KOPT-K1 (cell line): Measurements from ENCODE around the gene RFX4.
"Not testable (repeated sequence)": the region's sequence is repeated elsewhere in the genome, so short reads cannot be mapped to it uniquely, and the experiment has no call there.

Experiments
- H3K27ac ChIP-seq: fragments of 200-600 bp; sonication (generic); 2 replicates; pipeline ENCODE4 v1.5.1; 2016; ENCODE audit warnings: antibody characterized with exemption, mild to moderate bottlenecking, low read depth, low read length; ENCODE audit not compliant: poor library complexity, severe bottlenecking
- H3K36me3 ChIP-seq: fragments of 200-600 bp; sonication (generic); 2 replicates; pipeline ENCODE4 v1.5.1; 2017; ENCODE audit warnings: antibody characterized with exemption, mild to moderate bottlenecking, low read length, moderate library complexity; ENCODE audit not compliant: insufficient read depth
- H3K9me3 ChIP-seq: fragments of 200-600 bp; sonication (generic); 2 replicates; pipeline ENCODE4 v1.5.1; 2017; ENCODE audit warnings: antibody characterized with exemption, low read length, mild to moderate bottlenecking; ENCODE audit not compliant: insufficient read depth, poor library complexity, severe bottlenecking

RFX4 gene

DNA sequence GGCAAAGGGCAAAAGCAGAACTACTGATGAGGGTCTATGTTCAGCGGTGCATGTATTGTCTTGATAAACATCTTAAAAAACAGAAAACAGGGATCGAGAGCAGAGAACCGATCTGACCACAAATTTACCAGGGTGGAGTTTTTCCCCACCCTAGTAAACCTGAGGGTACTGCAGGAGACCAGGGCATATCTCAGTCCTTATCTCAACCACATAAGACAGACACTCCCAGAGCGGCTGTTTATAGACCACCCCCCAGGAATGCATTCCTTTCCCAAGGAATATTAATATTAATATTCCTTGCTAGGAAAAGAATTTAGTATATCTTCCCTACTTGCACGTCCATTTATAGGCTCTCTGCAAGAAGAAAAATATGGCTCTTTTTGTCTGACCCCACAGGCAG, 37.8 kb downstream of the RFX4 start:
- H3K27ac ChIP-seq, H3K36me3 ChIP-seq: not testable (repeated sequence)
- peaks cover 28% of the 10 kb centered on the region for H3K9me3 ChIP-seq

DNA sequence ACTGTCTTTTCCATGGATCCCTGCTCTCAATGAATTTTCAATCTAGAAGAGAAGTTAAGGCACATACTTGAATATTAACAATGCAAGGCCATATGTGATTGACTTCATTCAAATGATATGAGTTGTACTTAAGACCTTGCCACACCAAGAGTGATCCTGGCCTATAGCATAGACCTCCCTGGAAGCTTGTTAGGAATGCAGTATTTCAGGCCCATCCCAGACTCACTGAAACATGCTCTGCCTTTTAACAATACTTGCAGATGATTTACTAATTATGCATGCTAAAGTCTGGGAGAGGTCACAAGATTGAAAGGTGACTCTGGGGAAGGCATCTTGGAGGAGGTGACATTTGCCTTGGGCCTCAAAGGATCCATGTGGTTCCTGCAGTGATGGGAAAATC, 43.2 kb downstream of the RFX4 start:
- Histone ChIP-seq H3K27ac (no peak overlapping the region), H3K9me3 (peaks cover 9% of the 10 kb centered on the region), H3K36me3 (no peaks in the 10 kb centered on the region)

DNA sequence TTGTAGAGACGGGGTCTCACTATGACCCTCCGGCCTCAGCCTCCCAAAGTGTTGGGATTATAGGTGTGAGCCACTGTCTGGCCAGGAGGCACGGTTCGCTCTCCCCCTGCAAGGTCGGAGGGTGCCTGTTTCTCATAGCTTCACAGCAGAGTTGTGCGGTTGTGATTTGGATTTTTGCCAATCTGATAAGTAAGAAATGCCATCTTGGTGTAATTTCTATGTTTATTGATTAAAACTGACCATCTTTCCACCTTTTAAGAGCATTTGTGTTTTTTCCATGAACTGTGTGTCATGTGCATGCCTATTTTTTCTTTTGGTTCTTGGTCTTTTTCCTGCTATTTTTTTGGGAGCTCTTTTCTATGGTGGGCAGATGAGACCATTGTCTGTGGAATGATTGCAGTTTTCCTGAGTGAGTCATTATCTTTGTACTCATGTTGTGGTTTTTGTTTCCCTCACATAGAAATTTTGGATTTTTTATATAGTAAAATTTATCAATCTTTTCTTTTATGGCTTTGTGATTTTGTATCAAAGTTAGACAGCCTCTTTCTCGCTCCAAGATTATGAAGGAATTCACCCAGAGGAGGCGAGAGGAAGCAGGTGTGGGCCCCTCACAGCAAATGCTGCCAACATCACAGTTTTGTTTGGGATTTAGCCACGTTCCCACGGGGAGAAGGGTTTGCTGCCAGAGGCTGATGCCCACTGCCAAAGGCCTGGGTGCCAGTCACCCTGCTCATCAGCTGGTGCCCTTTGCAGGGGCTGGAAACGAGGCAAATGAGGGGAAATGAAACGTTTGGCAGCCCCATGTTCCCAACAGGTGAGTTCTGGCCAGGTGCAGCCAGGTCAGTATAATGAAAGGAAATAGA, 47.2 kb downstream of the RFX4 start:
- Histone ChIP-seq H3K9me3 (no peaks in the 10 kb centered on the region), H3K36me3 (no peaks in the 10 kb centered on the region), H3K27ac (no peak overlapping the region)

DNA sequence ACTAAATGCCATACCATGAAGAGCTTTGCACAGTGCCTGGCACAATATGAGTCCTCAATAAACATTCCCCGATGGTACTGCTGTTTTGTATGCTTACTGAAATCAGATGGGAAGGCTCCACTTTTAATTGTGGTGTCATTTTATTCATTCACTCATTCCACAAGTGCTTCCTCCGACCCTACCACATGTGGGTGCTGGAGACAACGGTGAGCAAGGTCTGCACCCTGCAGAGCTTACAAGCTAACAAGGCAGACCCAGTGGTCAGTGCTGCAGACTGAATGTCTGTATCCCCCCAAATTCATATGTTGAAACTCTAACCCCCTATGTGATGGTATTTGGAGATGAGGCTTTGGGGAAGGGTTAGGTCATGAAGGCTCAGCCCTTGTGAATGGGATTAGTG, 48.3 kb downstream of the RFX4 start:
- H3K36me3 ChIP-seq = no peaks in the 10 kb centered on the region
- no peak overlapping the region for H3K27ac ChIP-seq
- no peaks in the 10 kb centered on the region for H3K9me3 ChIP-seq

DNA sequence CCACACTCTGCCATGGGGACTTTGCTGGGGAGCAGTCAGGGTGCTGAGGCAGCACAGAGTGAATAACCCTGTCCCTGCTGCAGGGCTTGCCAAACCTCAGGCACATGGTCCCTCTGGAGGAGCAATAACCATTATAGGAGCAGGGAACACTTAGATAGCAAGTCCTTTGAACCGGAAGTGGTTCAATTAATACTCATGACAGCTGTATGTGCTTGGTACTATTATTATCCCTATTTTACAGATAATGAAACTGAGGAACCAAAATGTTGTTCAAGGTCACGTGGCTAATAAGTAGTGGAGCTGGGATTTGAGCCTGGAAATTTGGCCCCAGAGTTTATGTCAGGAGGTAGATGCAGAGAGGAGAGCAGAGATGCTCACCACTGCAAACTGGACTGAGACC, 49.0 kb downstream of the RFX4 start:
- H3K36me3 ChIP-seq = no peaks in the 10 kb centered on the region
- H3K27ac ChIP-seq = no peak overlapping the region
- no peaks in the 10 kb centered on the region for H3K9me3 ChIP-seq

DNA sequence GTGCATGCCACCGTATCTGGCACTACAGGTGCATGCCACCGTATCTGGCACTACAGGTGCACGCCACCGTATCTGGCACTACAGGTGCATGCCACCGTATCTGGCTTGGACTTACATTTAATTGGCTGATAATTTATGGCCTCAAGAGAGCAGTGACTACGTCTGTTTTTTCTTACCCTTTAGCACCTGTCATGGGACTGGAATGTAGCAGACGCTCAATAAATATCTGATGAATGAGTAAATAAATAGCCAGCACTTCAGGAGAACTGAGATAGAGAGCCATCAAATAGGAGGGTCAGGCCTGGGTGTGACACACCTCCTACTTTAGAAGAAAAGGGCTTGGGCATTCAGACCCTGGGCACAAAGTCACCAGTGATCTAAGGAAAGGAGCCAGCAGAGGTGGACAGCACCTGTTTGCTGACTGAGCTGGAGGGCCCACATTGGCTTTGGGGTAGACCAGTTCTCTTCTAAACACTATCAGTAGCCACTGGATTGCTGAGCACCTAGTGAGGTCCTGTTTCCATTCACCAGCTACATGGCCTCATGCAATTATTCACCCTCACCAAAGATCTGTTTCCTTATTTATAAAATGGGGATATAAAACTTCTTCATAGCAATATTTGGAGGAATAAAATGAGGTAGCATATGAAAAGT, 50.1 kb downstream of the RFX4 start:
- H3K27ac ChIP-seq = no peak overlapping the region
- no peaks in the 10 kb centered on the region for H3K36me3 ChIP-seq
- H3K9me3 ChIP-seq = no peaks in the 10 kb centered on the region

DNA sequence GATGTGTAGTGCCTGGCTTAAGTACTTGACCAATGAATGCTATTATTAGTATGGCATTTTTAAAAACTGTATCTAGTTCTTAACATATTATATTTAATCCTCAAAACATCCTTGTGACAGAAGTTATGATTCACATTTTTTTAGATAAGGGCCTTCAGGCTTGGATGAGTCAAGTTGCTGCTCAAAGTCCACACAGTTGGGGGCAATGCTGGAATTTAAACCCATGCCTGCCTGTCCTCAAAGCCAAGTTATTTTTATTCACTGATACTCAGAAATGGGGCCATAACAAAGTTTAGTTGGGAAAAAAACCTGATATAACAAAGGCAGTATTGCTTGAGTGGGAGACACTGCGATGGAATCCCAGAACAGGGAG, 50.6 kb downstream of the RFX4 start:
- no peaks in the 10 kb centered on the region for H3K36me3 ChIP-seq
- no peaks in the 10 kb centered on the region for H3K9me3 ChIP-seq
- no peak overlapping the region for H3K27ac ChIP-seq

DNA sequence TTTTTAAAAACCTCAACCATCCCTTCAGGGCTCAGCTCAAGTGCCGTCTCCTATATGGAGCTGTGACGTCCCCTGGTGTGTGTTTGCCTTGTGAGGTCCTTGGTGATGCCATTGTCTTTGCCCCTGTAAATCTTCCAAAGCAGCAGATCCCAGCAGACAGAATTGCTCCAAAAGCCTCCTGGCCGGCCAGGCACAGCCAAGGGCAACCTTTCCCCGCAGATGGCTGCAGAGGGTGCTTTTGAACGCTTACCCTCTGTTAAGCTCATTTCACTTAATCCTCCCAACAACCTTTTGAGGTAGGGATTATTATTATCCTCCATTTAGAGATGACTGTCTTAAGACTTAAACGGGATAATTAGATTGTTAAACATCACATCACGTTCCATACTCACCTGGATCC, 51.4 kb downstream of the RFX4 start:
- H3K36me3 ChIP-seq = no peaks in the 10 kb centered on the region
- H3K27ac ChIP-seq = no peak overlapping the region
- H3K9me3 ChIP-seq = no peaks in the 10 kb centered on the region

DNA sequence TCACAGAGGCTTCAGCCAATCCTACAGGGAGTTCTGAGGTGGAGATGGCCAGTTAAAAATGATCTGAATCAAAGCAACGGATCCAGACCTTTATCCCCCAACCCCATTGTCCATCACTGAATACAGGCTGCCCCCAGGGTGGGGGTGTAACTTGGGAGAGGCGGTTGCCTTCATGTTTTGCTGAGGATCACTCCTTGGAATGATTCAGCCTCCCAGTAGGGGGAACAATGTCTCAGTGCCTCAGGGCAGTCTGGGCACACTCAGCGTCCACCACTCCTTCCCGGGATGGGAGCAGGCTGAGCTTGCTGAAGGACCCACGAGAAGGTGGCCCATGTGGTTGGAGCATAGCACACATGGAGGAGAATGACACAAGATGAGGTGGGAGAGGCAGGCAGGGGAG, 60.2 kb downstream of the RFX4 start:
- Histone ChIP-seq H3K36me3 (no peaks in the 10 kb centered on the region), H3K9me3 (no peaks in the 10 kb centered on the region), H3K27ac (no peak overlapping the region)

DNA sequence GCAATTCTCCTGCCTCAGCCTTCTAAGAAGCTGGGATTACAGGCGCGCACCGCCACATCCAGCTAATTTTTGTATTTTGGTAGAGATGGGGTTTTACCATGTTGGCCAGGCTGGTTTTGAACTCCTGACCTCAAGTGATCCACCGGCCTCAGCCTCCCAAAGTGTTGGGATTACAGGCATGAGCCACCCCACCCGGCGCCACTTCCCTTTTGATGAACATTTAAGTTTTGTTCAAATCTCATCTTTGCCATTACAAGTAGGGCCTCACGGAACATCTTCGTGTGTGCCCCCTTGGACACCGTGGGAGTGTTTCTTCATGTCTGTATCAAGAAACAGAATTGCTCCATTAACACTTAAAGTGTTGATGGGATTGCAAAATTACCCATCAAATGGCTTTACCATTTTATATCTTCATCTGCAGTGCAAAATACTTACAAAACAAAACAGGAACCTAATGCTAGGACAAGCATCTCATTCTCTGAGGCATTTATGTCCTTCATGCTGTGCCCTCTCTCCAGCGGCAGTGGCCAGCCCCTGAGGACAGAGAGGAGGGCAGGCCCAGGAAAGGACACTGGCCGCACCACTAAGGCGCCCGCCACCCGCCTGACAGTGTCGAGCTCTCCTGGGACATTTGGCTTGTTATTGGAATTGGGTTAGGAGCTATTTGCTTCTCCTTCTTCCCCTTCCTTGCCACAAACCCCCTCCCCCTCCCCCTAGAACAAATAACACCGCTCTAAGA, 61.7 kb downstream of the RFX4 start:
- Histone ChIP-seq H3K27ac (no peak overlapping the region), H3K36me3 (no peaks in the 10 kb centered on the region), H3K9me3 (no peaks in the 10 kb centered on the region)

DNA sequence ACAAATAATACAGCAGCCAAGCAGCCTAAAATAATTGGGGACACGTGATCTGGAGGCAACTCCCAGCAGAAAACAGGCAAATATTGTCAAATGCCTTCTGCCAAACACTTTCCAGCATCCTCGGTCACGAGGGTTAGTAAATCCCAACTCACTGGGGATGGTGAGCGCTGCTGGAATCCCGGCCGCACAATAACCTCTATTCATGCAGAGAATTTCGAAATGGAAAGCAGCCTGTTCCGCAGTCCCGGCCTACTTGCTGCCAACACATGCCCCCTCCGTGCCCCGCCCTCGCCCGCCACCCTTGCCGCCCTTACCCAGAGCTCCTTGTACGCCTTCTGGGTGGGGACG, 62.2 kb downstream of the RFX4 start:
- no peaks in the 10 kb centered on the region for H3K36me3 ChIP-seq
- no peaks in the 10 kb centered on the region for H3K9me3 ChIP-seq
- H3K27ac ChIP-seq = no peak overlapping the region

DNA sequence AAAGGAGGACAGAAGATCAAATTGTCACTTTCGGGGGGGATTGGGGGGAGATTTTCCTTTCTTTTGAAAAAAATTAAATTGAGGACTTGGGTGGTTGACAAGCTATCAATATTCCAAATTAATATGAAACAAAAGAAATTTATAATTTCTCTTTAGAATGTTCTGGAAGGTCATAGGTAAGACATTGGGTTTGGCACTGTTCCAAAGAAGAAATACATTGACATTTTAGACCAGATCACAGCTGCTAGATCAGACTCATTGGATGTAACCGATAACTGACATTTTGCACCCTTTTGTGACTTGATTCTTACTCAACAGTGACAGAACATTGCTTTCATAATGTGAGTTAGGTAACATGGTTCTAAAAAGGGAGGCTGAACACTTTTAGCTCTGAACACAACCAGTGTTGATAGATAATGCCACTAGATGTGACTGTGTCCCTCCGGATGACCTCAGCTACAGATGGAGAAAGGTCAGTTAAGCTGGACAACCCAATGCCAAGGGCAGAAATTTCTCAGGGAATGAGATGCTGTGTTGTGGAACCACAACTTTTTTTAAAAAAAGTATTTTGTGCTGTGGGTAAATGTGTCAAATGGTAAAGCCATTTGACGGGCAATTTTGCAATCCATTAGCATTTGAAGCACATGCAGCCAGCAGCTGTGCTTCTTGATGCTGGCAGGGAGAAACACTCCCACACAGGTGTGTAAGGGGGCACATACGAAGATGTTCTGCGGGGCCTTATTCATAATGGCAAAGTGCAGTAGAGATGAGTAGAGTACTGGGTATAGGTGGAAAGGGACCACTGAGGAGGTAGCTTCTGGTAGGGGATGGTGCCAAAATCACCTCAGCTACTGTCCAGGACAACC, 62.9 kb downstream of the RFX4 start:
- Histone ChIP-seq H3K36me3 (no peaks in the 10 kb centered on the region), H3K27ac (no peak overlapping the region), H3K9me3 (no peaks in the 10 kb centered on the region)

DNA sequence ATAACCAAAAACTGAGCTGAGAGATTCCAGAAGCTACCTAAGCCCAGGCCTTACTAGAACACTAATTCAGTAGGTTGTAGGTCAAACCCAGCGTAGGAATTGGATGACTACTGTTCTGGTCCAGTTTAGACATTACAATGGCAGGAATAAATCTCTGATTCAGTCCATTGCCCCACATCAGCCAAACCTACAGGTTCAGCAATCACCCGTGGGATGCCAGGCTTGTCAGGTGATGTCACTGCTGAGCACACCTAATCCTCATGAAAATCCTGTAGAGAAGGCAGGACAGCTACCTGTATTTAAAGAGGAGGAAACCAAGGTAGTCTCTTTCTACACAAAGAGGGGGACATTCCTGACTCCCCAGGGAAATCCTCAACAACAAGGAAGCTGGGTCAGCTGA, 63.7 kb downstream of the RFX4 start:
- Histone ChIP-seq H3K27ac (no peak overlapping the region), H3K36me3 (no peaks in the 10 kb centered on the region), H3K9me3 (no peaks in the 10 kb centered on the region)

DNA sequence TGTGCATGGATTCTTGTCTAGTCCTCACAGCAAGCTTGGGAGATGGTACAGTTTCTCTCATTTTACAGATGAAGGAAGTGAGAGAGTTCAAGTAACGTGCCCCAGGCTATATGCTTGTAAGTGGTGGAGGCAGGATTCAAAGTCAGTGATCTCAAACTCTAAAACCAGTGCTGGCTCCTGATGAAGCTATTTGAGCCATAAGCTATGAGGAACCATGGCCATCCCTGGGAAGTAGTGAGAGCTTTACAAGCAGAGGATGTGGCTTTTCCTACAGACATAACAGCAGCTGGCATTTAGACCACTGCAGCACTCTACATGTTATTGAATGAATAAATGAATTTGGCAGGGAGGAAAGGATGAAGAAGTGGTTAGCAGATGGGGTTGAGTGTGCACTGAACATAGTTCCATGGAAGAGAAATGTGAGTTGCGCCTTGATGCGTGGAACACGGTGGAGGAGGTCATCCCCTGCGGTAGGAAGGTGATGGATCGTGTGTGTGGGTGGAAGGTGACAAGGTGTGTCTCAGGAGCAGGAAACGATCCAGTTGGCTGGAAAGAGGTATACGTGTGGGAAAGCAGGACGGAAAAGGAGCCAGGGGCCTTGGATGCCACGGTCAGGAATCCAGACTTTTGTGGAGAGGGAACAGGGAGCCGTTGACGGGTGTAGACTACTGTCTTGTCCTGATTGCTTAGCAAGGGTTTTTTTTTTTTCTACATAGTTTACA, 65.2 kb downstream of the RFX4 start:
- H3K9me3 ChIP-seq = no peaks in the 10 kb centered on the region
- no peak overlapping the region for H3K27ac ChIP-seq
- H3K36me3 ChIP-seq = no peaks in the 10 kb centered on the region
